HS-5 (cell line): ENCODE results near the gene COL9A3.

Experiments used
- DNase-seq: peaks from one replicate; pipeline ENCODE4 v3.0.0-alpha.2; 2012; ENCODE audit warnings: low read depth

The COL9A3 gene

DNA sequence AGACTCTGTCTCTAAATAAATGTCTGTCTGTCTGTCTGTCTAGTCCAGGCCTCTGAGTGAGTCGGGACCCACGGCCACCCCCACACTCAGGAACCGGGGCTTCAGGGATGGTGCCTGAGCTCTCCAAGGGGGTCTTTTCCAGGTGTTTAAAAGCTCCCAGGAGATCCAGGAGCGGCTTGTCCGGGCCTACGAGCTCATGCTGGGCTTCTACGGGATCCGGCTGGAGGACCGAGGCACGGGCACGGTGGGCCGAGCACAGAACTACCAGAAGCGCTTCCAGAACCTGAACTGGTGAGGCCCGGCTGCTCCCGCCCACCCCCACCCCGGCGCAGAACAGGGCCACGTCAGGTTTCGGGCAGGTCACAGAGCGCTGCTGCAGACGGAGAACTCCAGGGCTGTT lies 5.5 kb upstream of the COL9A3 start:
- no peak for DNase-seq

DNA sequence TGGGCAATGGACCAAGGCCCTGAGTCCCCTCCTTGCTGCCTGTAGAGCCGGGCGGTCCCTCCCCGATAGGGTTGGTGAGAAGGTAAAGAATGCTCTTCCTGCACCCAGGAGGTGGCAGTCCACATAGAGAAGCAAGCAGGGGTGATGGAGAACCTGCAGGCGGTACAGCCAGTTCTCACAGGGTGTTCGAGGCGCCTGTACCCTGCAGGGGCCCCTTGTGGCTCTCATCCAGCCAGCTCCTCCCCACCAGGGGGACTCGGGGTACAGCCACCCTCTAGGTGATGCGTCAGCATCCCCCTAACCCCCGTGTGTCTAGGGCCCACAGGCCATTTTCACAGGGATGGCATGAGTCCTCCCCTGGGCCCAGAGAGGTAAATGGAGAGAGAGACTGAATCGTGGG lies 5.1 kb upstream of the COL9A3 start:
- DNase-seq: no peak

DNA sequence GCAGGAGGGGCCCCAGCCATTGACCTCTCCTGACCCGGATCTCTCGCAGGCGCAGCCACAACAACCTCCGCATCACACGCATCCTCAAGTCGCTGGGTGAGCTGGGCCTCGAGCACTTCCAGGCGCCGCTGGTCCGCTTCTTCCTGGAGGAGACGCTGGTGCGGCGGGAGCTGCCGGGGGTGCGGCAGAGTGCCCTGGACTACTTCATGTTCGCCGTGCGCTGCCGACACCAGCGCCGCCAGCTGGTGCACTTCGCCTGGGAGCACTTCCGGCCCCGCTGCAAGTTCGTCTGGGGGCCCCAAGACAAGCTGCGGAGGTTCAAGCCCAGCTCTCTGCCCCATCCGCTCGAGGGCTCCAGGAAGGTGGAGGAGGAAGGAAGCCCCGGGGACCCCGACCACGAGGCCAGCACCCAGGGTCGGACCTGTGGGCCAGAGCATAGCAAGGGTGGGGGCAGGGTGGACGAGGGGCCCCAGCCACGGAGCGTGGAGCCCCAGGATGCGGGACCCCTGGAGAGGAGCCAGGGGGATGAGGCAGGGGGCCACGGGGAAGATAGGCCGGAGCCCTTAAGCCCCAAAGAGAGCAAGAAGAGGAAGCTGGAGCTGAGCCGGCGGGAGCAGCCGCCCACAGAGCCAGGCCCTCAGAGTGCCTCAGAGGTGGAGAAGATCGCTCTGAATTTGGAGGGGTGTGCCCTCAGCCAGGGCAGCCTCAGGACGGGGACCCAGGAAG lies 4.5 kb upstream of the COL9A3 start:
- no peak for DNase-seq

DNA sequence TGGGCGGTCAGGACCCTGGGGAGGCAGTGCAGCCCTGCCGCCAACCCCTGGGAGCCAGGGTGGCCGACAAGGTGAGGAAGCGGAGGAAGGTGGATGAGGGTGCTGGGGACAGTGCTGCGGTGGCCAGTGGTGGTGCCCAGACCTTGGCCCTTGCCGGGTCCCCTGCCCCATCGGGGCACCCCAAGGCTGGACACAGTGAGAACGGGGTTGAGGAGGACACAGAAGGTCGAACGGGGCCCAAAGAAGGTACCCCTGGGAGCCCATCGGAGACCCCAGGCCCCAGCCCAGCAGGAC lies 4.0 kb upstream of the COL9A3 start:
- DNase-seq: no peak

DNA sequence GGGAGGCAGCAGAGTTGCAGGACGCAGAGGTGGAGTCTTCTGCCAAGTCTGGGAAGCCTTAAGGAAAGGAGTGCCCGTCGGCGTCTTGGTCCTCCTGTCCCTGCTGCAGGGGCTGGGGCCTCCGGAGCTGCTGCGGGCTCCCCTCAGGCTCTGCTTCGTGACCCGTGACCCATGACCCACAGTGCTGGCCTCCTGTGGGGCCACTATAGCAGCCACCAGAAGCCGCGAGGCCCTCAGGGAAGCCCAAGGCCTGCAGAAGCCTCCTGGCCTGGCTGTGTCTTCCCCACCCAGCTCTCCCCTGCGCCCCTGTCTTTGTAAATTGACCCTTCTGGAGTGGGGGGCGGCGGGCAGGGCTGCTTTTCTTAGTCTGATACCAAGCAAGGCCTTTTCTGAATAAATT lies 3.3 kb upstream of the COL9A3 start:
- no peak for DNase-seq

DNA sequence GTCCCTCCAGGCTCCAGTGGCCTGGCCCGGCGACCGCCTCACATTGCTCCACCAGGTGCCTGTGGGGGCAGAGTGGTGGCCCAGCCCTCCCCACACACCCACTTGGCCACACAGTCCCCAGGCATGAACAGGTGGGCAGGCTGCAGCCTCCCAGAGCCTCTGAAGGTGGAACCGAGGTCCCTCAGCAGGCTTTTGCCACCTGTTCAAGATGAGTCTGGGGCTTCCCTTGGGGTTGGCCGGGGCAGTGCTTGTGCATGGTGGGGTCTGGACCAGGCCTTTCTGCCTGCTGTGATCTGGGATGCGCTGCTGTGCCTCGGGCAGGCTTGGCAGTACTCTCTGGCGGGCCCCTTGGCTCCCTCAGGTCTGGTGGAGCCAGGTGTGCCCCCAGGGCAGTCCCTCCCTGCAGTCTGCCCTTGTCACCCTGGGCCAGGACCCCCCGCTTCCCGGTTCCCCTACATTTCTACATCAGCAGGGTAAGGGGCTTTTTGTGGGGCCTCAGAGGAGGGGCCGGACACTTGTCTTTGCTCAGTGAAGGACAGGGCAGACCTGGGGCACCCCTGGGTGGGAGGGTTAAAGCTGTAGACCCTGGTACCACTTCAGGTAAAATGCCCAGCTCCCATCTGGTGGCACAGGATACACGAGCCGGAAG lies 2.7 kb upstream of the COL9A3 start:
- no peak for DNase-seq

DNA sequence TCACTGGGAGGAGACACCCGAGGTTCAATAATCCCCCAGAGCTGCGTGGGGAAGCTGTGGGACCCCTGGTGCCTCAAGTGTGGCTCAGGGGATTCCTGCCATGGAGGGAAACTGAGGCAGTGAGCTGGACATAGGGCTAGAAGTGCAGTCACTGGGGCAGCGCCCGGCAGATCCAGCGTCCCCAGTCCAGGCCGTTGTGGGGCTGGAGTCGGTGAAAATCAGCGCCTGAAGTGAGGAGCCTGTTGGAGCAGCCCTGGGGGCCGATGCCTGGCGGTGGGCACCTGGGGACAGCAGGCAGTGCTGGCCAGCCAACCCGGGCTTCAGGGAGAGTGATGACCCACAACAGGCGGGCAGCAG lies 2.2 kb upstream of the COL9A3 start:
- no peak for DNase-seq

DNA sequence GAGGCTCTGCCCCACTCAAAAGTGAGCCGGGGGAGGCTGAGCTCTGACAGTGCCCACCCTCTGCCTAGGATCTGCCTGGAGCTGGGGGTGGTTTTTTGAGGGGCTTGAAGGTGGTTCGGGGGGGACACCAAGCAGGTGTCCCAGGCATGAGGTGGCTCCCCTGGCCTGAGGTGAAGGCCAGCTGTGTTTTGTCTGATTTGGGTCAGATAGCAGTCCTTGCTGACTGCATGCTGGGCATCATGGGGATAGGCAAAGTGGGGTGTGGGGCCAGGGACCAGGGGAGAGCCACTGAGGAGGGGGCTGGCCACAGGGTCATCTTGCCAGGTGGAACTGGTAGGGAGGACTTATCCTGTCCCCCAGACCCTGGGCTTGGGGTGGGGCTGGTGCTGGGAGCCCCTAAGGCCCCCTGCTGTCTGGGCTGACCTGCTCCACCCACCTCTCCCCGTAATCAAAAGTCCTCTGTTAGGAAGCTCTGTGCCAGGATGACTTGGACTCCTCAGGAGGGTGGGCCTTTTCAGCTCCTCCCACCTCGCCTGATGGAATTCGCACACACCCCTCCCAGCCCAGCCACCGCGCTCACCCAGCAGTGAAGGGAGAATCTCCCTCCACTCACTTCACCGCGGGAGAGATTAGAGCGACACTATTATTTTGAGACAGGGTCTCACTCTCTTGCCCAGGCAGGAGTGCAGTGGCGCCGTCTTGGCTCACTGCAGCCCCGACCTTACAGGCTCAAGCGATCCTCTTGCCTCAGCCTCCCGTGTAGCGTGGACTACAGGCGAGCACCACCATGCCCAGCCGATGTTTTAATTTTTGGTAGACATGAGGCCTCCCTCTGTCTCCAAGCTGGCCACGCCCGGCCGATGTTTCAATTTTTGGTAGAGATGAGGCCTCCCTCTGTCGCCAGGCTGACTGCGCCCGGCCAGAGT lies 1.5 kb upstream of the COL9A3 start:
- no peak for DNase-seq

DNA sequence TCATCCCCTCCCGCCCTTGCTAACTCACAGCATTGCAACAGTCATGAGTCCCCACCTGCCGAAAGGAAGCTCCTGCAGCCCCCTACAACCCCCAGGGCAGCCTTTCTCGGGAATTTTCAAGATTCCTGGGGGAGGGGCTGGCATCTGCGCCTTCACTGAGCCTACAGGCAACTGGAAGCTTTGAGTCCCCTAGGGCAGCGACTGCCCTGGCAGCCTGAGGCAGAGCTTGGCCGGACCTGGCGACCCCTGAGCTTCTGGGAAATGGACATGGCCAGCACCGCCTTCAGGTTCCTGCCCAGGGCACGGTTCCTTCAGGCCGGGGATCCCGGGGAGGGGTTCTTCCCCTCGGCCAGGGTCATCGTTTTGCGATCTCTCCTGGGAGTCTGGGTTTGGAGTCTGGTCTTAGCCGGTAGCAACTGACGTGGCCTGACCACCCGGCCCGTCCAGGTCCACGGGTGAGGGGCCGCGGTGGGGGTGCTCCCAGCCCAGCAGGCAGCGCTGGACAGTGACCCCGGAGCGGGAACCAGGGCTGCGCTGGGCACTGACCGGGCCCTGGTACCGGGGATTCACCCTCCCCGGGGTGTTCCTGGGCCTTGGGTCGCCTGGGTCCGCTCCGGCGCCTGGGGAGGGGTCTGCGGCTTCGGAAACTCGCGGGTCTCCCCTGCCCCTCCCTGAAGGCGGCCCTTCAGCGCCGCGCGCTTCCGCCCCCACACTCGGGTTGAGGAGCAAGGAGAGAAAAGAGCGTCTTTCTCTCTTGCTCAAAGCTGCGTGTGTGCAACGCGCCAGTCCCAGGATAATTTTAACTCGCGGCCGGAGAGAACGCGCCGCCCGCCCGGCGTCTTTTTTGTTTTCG lies 593 bp upstream of the COL9A3 start:
- no peak for DNase-seq

DNA sequence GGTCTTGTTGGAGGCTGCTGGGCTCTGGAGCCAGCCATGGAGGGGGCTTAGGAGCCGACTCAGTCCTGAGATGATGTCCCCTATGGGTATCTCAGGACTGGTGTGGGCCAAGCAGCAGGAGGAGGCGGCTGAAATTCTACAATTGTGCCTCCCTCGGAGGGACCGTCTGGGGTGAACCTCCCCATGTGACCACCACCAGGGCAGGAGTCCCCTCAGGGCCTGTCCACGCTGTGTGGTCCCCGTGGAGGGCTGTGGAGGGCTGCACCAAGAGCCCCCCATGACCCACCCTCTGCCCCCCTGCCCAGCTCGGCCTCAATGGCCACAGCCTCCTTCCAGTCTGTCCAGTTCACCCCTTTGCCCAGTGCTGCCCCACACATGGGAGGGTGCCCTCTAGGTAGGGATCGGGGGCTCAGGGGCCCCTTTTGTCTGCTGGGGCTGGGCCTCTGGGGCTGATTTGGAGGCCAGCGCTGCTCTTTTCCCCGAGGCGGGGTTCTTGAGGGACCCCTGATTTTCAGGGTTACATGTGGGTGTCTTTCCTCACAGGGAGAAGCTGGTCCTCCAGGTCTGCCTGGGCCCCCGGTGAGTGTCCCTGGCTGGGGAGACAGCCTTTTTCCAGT lies 1.2 kb downstream of the COL9A3 start:
- DNase-seq: no peak

DNA sequence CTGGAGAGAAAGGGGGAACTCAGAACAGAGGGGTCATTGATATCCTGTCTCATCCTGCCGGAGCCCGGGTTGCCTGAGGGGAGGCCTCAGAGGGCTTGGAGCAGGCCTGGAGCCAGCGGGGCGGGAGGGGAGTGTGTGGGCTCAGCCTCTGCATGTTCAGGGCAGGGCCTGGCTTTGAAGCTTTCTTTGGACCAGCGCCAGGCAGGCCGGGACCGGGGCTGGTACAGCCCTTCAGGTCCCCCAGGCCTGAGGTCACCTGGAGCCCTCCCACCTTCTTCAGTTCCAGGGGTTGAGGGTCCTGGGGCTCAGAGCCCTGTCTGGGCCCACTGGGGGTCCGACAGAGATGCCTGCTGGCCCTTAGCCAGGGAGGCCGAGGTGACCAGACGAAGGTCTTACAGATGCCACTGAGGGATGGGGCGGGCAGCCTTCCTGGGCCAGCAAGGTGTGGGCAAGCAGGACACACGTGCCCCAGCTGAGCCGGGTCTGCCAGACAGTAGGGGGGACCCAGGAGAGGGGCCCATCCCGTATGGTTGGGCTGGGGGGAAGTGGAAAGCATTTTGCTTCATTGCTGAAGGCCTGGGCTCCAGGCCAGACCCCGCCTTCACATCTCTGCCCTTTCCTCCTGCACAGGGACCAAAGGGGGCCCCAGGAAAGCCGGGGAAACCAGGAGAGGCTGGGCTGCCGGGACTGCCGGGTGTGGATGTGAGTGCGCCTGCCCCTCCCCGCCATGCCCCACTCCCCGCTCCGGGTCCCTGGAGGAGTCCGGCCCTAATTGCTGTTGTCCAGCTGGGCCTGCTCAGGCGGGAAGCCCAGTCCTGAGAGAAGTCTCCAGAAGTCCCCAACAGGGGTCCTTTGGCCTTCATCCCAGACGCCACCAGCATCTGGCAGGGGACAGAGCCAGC lies 2.0 kb downstream of the COL9A3 start:
- DNase-seq: no peak

DNA sequence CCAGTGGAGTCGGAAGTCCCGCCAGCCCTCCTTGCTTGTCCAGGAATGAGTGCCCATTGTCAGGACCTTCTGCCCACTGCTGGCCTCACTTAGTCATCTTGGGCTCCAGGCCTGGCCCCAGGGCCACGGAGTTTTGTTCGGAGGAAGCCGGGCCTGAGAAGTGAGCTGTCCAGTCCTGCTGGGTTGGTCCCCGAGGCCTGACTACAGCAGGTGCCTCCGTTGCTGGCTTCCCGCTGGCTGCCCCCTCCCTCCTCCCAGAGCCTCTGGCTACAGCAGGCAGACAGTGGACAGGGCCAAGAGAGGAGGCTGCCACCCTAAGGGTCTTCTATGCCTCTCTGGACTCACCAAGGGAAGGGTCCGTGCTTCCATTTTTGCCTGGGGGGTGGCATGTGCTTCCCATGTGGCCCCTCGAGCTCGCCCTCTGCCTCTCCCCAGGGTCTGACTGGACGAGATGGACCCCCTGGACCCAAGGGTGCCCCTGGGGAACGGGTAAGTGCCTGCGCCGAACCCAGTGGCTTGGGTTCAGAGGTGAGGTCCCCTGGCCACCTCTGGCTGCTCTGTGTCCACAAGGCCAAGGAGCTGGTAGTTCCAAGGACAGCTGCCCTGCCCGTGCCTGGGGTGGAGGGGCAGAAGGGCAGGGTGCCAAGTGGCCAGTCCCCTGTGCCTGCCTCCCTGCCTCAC lies 2.8 kb downstream of the COL9A3 start:
- no peak for DNase-seq

DNA sequence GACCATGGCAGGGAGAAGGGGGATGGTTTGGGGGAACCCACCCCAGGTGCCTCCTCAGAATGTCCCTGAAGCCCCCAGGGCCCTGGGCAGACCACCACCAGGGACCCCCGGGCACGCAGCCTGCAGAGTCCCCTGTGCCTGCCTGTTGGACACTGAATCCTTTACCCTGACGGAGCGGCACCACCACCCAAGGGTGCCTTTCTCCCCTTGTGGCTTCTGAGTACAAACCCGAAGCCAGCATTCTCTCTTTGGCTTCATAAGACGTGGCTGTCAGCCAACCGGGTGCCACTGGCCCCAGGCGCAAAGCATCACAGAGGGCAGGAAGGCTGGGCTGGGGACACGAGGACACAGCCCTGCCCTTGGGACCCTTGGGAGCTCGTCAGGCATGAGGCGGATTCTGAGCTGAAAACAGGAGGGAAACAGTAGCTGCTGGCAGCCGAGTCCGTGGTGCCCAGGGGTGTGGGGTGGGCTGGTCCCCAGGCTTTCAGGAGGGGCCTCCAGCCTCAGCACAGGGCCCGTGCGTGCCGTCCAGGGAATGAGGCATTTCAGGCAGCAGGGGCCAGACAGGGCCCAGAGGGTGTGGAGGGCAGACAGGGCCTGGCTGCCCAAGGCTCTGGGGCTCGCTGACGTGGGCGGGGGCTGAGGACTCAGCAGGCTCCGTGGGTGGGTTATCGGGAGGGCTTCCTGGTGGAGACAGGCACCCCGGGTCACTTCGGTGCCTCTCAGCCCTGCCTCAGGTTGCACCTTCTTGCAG lies 3.5 kb downstream of the COL9A3 start:
- DNase-seq: no peak

DNA sequence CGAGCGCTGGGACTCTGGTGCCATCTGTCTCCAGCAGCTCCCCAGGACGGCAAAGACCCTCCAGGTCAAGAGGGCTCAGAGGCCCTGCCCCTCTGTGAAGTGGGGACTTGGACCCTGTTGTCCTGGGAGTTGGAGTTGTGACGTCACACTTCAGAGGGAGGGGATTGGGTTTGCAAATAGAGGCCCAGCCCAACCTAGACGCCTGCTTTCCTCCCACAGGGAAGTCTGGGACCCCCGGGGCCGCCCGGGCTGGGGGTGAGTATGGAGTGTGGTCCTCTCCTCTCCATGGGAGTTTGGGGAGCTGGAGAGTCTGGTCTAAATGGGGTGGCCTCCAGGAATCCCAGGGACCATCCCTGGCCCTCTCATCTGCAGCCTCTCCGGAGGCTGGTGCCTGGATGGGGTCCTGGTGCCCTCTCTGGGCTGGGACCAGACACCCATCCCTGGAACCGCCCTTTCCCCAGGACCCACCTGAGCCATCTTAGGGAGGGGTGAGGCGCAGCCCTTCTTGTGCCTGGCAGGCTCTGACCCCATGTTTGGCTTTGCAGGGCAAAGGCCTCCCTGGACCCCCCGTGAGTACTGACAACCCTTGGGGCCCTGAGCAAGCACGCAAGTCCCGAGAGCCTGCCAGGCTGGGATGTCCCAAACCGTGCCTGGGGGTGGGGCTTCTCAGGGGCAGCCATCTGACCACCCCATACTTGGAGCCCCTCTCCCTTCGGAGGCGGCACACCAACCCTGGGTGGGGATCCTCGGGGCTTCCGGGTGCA lies 4.3 kb downstream of the COL9A3 start:
- no peak for DNase-seq

DNA sequence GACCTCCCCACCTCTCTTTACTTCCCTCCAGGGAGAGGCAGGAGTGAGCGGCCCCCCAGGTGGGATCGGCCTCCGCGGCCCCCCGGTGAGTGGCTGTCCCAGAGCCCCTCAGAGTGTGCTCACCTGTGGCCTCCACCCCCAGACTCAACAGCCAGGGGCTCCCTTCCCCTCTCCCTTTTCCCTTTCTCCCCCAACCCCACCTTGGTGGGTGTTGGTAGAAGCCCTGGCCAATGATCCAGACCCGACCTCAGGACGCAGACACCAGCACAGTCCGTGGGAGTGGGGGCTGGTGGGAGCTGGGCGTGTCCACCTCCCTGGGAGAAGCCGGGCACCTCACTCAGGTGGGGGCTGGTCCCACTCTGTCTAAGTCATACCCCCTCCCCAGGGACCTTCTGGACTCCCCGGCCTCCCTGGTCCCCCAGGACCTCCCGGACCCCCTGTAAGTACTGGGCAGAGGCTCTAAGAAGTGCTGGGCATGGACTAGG lies 4.9 kb downstream of the COL9A3 start:
- DNase-seq: no peak

DNA sequence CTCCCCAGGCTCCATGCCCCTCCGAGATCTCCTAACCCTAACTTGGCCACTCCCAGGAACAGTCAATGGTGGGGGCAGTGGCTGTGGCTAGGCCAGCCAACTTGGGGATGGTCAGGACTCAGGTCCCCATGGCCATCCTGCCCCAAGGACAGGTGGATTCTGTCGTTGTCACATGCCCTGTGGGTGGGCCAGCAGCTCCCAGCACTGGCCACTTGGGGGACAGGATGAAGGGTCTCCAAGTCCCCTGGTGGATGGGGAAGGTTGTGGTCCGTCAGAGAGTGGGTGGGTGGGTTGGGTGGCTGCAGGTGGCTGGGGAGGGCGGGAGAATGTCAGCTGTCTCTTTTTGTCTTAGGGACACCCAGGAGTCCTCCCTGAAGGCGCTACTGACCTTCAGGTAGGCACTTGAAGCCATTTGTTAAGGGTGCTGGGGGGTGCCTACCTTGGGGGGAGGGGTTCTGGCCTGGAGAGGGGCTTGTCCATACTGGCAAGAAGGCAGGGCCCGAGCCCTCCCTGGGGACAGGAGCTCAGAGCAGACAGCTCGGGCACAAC lies 5.5 kb downstream of the COL9A3 start:
- no peak for DNase-seq

DNA sequence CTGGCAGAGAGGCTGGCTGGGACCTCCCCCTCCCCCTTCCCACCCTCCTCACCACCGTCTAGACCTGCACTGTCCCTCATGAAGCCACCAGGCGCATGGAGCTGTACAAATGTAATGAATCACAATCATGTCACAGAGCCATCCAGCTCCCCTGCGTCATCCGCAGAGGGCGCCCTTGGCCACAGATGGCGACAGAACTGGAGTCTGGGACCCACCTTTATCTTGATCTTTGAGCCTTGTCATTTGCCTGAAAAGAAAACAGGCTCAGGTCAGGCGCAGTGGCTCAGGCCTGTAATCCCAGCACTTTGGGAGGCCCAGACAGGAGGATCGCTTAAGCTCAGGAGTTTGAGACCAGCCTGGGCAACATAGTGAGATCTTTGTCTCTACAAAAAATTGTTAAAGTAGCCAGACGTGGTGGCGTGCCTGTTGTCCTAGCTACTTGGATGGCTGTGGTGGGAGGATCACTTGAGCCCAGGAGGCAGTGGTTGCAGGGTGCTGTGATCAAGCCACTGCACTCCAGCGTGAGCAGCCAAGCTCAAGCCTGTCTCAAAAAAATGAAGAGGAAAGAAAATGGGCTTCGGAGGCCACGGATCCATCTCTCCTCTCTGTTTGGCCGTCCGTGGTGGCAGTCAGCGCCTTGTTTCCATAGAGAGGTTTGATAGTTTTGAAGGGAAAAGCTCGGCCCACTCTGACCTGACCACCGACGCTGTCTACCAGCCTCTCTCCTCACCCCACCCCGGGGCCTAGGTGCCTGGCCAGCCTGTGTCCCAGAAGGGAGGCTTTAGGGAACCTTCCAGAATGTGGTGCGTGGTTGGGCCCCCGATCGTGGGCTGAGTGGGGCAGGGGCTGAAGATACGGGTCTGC lies 6.2 kb downstream of the COL9A3 start:
- no peak for DNase-seq
